Measurements from ENCODE around the gene JMJD1C.

DNA sequence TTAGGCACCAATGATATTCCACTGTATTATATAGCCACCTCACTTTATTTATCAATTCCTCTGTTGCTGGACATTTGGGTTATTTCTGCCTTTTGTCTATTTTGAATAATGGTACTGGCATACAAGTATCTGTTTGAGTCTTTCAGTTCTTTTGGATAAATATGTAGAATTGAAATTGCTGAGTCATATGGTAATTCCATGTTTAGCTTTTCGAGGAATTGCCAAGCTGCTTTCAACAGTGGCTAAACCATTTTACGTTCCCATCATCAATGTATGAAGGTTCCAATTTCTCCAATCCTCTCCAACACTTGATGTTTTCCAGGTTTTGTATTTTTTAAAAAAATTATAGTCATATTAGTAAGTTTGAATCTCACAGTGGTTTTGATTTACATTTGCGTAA lies 42.3 kb downstream of the JMJD1C start:
- TF ChIP-seq, protein P1, sequence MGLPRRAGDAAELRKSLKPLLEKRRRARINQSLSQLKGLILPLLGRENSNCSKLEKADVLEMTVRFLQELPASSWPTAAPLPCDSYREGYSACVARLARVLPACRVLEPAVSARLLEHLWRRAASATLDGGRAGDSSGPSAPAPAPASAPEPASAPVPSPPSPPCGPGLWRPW (IDR thresholded peaks at IDR 0.05), result no peak
- TF ChIP-seq SREBF2 (IDR thresholded peaks at IDR 0.05) (no peak), POLR2A (IDR thresholded peaks at IDR 0.05; ENCODE audit: low read length) (no peak), PHF8 (IDR thresholded peaks at IDR 0.05; ENCODE audit: borderline replicate concordance, low read depth) (no peak), CHD2 (IDR thresholded peaks at IDR 0.05; ENCODE audit: low read length, partially characterized antibody) (no peak), CTCF (IDR thresholded peaks at IDR 0.05) (no peak), JUN (IDR thresholded peaks at IDR 0.05) (no peak), RNF2 (IDR thresholded peaks at IDR 0.05; ENCODE audit: borderline replicate concordance, low read depth) (no peak), EHMT2 (IDR thresholded peaks at IDR 0.05; ENCODE audit: low read depth) (no peak), HDAC2 (IDR thresholded peaks at IDR 0.05) (no peak), RCOR1 (IDR thresholded peaks at IDR 0.05; ENCODE audit: low read depth, low read length) (no peak), CEBPB (IDR thresholded peaks at IDR 0.05) (no peak), JUNB (IDR thresholded peaks at IDR 0.05) (no peak)
- TF ChIP-seq, protein P2, sequence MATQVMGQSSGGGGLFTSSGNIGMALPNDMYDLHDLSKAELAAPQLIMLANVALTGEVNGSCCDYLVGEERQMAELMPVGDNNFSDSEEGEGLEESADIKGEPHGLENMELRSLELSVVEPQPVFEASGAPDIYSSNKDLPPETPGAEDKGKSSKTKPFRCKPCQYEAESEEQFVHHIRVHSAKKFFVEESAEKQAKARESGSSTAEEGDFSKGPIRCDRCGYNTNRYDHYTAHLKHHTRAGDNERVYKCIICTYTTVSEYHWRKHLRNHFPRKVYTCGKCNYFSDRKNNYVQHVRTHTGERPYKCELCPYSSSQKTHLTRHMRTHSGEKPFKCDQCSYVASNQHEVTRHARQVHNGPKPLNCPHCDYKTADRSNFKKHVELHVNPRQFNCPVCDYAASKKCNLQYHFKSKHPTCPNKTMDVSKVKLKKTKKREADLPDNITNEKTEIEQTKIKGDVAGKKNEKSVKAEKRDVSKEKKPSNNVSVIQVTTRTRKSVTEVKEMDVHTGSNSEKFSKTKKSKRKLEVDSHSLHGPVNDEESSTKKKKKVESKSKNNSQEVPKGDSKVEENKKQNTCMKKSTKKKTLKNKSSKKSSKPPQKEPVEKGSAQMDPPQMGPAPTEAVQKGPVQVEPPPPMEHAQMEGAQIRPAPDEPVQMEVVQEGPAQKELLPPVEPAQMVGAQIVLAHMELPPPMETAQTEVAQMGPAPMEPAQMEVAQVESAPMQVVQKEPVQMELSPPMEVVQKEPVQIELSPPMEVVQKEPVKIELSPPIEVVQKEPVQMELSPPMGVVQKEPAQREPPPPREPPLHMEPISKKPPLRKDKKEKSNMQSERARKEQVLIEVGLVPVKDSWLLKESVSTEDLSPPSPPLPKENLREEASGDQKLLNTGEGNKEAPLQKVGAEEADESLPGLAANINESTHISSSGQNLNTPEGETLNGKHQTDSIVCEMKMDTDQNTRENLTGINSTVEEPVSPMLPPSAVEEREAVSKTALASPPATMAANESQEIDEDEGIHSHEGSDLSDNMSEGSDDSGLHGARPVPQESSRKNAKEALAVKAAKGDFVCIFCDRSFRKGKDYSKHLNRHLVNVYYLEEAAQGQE (IDR thresholded peaks at IDR 0.05), result no peak
